ENCODE results near the gene PCP4.

- TF ChIP-seq CTCF (IDR thresholded peaks at IDR 0.05) (no peak), POLR2A (IDR thresholded peaks at IDR 0.05) (no peak)
Observed at GRCh38 chr21:39966786-39967185, 99.5 kb downstream of the PCP4 start.

Data from thyroid gland (tissue), 4 donors.